GM19372 (cell line): ENCODE results near the gene TREM1.
"Not testable (repeated sequence)": the region's sequence is repeated elsewhere in the genome, so short reads cannot be mapped to it uniquely, and the experiment has no call there.

Source experiments
- ATAC-seq: cut with Tn5 transposase; IDR thresholded peaks from one replicate; pipeline ENCODE4 v1.9.1; 2021; ENCODE audit warnings: mild to moderate bottlenecking, low read depth, moderate library complexity; ENCODE audit not compliant: unreplicated experiment

TREM1 gene

GRCh38 chr6:41298785-41299502 lies 12.5 kb upstream of the TREM1 start:
- ATAC-seq = no peak

GRCh38 chr6:41297248-41297647 lies 10.8 kb upstream of the TREM1 start:
- ATAC-seq = not testable (repeated sequence)

GRCh38 chr6:41294214-41294872 lies 7.9 kb upstream of the TREM1 start:
- ATAC-seq = no peak

- no peak for ATAC-seq
Measured at GRCh38 chr6:41291717-41292116, 5.2 kb upstream of the TREM1 start.

- ATAC-seq = no peak
Measured at GRCh38 chr6:41289815-41290214, 3.3 kb upstream of the TREM1 start.

- no peak for ATAC-seq
Measured at GRCh38 chr6:41288754-41289129, 2.3 kb upstream of the TREM1 start.

GRCh38 chr6:41288030-41288753 lies 1.7 kb upstream of the TREM1 start:
- ATAC-seq = no peak

- no peak for ATAC-seq
Measured at GRCh38 chr6:41284726-41285125, 1.8 kb downstream of the TREM1 start.

- ATAC-seq = no peak
Measured at GRCh38 chr6:41283600-41283999, 2.9 kb downstream of the TREM1 start.

GRCh38 chr6:41280381-41281057 lies 6.0 kb downstream of the TREM1 start:
- ATAC-seq = no peak

GRCh38 chr6:41278699-41279405 lies 7.6 kb downstream of the TREM1 start:
- no peak for ATAC-seq

- no peak for ATAC-seq
Measured at GRCh38 chr6:41277605-41278004, 8.9 kb downstream of the TREM1 start.

GRCh38 chr6:41275489-41275888 lies 11.0 kb downstream of the TREM1 start:
- ATAC-seq = no peak

GRCh38 chr6:41274256-41274655 lies 12.2 kb downstream of the TREM1 start:
- ATAC-seq = no peak

- ATAC-seq = no peak
Measured at GRCh38 chr6:41273714-41274113, 12.8 kb downstream of the TREM1 start.

GRCh38 chr6:41272591-41273240 lies 13.8 kb downstream of the TREM1 start:
- ATAC-seq = no peak

GRCh38 chr6:41271901-41272395 lies 14.5 kb downstream of the TREM1 start:
- no peak for ATAC-seq

- ATAC-seq = no peak
Measured at GRCh38 chr6:41269716-41270115, 16.8 kb downstream of the TREM1 start.

- no peak for ATAC-seq
Measured at GRCh38 chr6:41269166-41269565, 17.3 kb downstream of the TREM1 start.

GRCh38 chr6:41268478-41268877 lies 18.0 kb downstream of the TREM1 start:
- ATAC-seq = no peak
